Progenitor cell of endocrine pancreas (in vitro differentiated cells): ENCODE results near the gene MYO5A. TPM values are rescaled to one million over a fixed set of nuclear protein-coding genes. Genes with fewer than 3 reads are reported as not detected.
A peak's percentile ranks its signal among the peaks of the same experiment; 100 is the strongest.

Experiments
- DNase-seq: peaks from one replicate; pipeline ENCODE4 v3.0.0; 2021; ENCODE audit warnings: low spot score; ENCODE audit not compliant: unreplicated experiment
- H3K27ac Mint-ChIP-seq: 2 replicates; pipeline ENCODE4 v1.8.0; 2021; ENCODE audit warnings: mild to moderate bottlenecking, moderate library complexity, mixed read lengths
- H3K27me3 Mint-ChIP-seq: 2 replicates; pipeline ENCODE4 v1.8.0; 2021; ENCODE audit warnings: mixed read lengths
- H3K36me3 Mint-ChIP-seq: 2 replicates; pipeline ENCODE4 v1.8.0; 2022; ENCODE audit warnings: mixed read lengths; ENCODE audit not compliant: insufficient read depth
- H3K4me1 Mint-ChIP-seq: 2 replicates; pipeline ENCODE4 v1.8.0; 2021; ENCODE audit warnings: low read depth, mixed read lengths
- H3K4me3 Mint-ChIP-seq: 2 replicates; pipeline ENCODE4 v1.8.0; 2021; ENCODE audit warnings: low read depth, mild to moderate bottlenecking, moderate library complexity, mixed read lengths
- H3K9me3 Mint-ChIP-seq: 2 replicates; pipeline ENCODE4 v1.8.0; 2021; ENCODE audit warnings: low read depth, mixed read lengths
- CTCF ChIP-seq: fragments of 200-600 bp; sonication (generic); IDR thresholded peaks from one replicate; pipeline ENCODE4 v1.5.0; 2021; ENCODE audit warnings: antibody characterized with exemption, mild to moderate bottlenecking; ENCODE audit not compliant: unreplicated experiment
- total RNA-seq: library from RNA; stranded (reverse); gene quantifications from 2 replicates; pipeline ENCODE4 v1.2.1, GENCODE V29; 2021

MYO5A gene
- total RNA-seq, 1 donor from 2014 or later = 31.0 TPM

- H3K9me3 Mint-ChIP-seq = no peaks in the 10 kb centered on the region
- DNase-seq = no peak
- H3K27ac Mint-ChIP-seq = peak overlapping the region; percentile 73
- no peaks in the 10 kb centered on the region for H3K27me3 Mint-ChIP-seq
- TF ChIP-seq CTCF = no peak
- H3K4me1 Mint-ChIP-seq = peaks cover 49% of the 10 kb centered on the region
- peaks cover 6% of the 10 kb centered on the region for H3K36me3 Mint-ChIP-seq
- peak overlapping the region; percentile 48 for H3K4me3 Mint-ChIP-seq
Observed at GRCh38 chr15:52292780-52293392, 235.8 kb downstream of the MYO5A start.

DNA sequence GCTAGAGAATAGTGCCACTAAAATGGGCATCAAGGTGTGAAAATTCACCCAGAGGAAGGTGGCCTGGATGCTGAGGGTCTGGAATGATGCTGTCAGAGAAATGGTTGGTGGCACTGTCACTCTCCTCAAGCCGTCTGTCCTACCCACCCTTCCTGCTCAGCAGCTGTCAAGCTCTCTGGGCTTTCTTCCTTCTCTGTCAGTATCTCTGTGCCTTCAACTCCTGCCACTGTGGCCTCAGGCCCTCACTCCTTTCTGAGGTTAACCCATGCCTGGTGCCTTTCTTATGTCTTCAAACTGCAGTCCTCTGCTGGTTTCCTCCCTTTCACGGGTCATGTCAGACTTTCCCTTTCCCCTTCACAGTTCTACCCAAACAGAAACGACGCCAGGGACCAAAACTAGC is 237.5 kb downstream of the MYO5A start:
- peak overlapping the region; percentile 84 for H3K27ac Mint-ChIP-seq

DNA sequence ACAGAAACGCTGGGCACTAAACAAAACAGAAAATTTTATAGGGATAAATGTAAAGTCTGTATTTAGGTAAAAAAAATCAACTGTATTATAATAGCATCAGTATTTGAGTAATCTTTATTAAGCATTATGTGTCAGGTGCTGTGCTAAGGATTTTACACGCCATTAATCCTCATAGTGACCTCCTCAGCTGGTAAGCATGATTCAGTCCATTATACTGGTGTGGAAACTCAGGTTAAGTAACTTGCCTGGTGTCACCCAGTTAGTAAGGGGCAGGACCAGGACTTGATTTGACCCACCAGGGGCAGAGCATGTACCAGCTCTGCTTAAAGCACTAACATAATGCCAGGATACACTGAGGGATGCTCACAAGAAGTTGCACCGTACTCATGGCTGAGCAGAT is 237.9 kb downstream of the MYO5A start:
- Mint-ChIP-seq H3K4me1 (peaks cover 59% of the 10 kb centered on the region), H3K27me3 (no peaks in the 10 kb centered on the region), H3K36me3 (peaks cover 9% of the 10 kb centered on the region), H3K4me3 (no peak overlapping the region), H3K9me3 (peaks cover 3% of the 10 kb centered on the region), H3K27ac (no peak overlapping the region)
- TF ChIP-seq CTCF = no peak
- no peak for DNase-seq

More for the DNA sequence above, 237.5 kb downstream of the MYO5A start:
- Mint-ChIP-seq H3K4me3 (no peak overlapping the region), H3K27me3 (no peaks in the 10 kb centered on the region), H3K9me3 (peaks cover 3% of the 10 kb centered on the region), H3K4me1 (peaks cover 59% of the 10 kb centered on the region), H3K36me3 (peaks cover 9% of the 10 kb centered on the region)
- DNase-seq = no peak
- TF ChIP-seq CTCF = no peak

GRCh38 chr15:52290329-52290728 is 238.4 kb downstream of the MYO5A start:
- Mint-ChIP-seq H3K4me3 (no peak overlapping the region), H3K4me1 (peaks cover 59% of the 10 kb centered on the region), H3K36me3 (peaks cover 11% of the 10 kb centered on the region), H3K9me3 (peaks cover 3% of the 10 kb centered on the region), H3K27ac (peak overlapping the region; percentile 85), H3K27me3 (no peaks in the 10 kb centered on the region)
- DNase-seq = no peak
- TF ChIP-seq CTCF = no peak

- no peak for TF ChIP-seq CTCF
- no peak overlapping the region for H3K4me3 Mint-ChIP-seq
Observed at GRCh38 chr15:52289629-52290081, 239.0 kb downstream of the MYO5A start.

More at GRCh38 chr15:52289629-52290081, 239.0 kb downstream of the MYO5A start:
- peaks cover 59% of the 10 kb centered on the region for H3K4me1 Mint-ChIP-seq
- peaks cover 3% of the 10 kb centered on the region for H3K9me3 Mint-ChIP-seq
- H3K36me3 Mint-ChIP-seq = peaks cover 11% of the 10 kb centered on the region
- no peaks in the 10 kb centered on the region for H3K27me3 Mint-ChIP-seq
- no peak for DNase-seq
- H3K27ac Mint-ChIP-seq = peak overlapping the region; percentile 85
